ENCODE results near the gene TMTC3.

Gene TMTC3

DNA sequence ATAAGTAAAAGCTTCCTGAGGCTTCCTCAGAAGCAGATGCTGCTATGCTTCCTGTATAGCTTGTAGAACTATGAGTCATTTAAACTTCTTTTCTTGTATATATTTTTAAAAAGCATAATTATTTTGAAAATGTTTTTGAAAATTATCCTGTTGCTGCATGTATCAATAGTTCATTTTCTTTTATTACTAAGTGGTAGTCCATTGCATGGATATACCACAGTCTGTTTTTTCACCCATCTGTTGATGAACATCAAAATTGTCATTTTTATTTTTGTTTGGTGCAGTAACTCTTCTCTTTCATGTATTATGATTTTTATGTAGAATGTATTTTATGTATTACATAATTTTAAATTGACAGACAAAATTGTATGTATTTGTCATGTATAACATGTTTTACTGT, 81.4 kb downstream of the TMTC3 start:
- Histone ChIP-seq H3K9ac (ENCODE audit: low read length in 2 of 2) (no peak overlapping the region), H3K4me1 (ENCODE audit: control insufficient read depth, insufficient read depth, low read length) (no peaks in the 10 kb centered on the region), H3K27ac (ENCODE audit: low read length) (no peak overlapping the region), H3K27me3 (ENCODE audit: control insufficient read depth in 1 of 2, insufficient read depth in 2 of 2, low read length in 2 of 2) (no peaks in the 10 kb centered on the region), H3K36me3 (ENCODE audit: control insufficient read depth in 2 of 2, insufficient read depth in 2 of 2, low read length in 2 of 2) (no peaks in the 10 kb centered on the region), H3K4me3 (ENCODE audit: low read length in 2 of 2) (no peak overlapping the region), H3K9me3 (ENCODE audit: control insufficient read depth in 2 of 2, low read length in 2 of 2) (peaks cover 0 to 3% of the 10 kb centered on the region in 2 donors)

- no peak overlapping the region for H3K9ac ChIP-seq (ENCODE audit: low read length in 2 of 2)
- H3K27ac ChIP-seq (ENCODE audit: low read length) = no peak overlapping the region
- no peak overlapping the region for H3K4me3 ChIP-seq (ENCODE audit: low read length in 2 of 2)
- no peaks in the 10 kb centered on the region for H3K27me3 ChIP-seq (ENCODE audit: control insufficient read depth in 1 of 2, insufficient read depth in 2 of 2, low read length in 2 of 2)
- peaks cover 0 to 3% of the 10 kb centered on the region in 2 donors for H3K9me3 ChIP-seq (ENCODE audit: control insufficient read depth in 2 of 2, low read length in 2 of 2)
- no peaks in the 10 kb centered on the region for H3K4me1 ChIP-seq (ENCODE audit: control insufficient read depth, insufficient read depth, low read length)
- no peaks in the 10 kb centered on the region for H3K36me3 ChIP-seq (ENCODE audit: control insufficient read depth in 2 of 2, insufficient read depth in 2 of 2, low read length in 2 of 2)
Observed at GRCh38 chr12:88225776-88226175, 83.7 kb downstream of the TMTC3 start.

DNA sequence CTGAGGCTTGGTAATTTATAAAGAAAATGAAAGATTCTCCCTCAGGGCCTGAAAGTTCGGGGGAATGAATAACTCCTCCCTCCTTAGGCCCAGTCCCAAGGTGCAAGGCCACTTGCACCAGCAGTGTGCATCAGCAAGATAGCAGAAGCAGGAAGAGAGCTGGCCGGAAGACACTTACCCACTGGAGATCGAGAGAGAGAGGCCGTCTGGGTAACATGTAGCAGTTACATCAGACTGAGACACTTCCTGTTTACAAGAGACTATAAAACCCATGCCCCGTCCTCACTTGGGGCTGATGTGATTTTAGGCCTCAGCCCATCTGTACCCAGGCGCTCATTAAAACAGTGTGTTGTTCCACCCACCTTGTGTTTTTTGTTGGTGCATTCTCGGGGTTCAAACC, 85.2 kb downstream of the TMTC3 start:
- Histone ChIP-seq H3K4me3 (ENCODE audit: low read length in 2 of 2) (no peak overlapping the region), H3K27ac (ENCODE audit: low read length) (no peak overlapping the region), H3K4me1 (ENCODE audit: control insufficient read depth, insufficient read depth, low read length) (no peaks in the 10 kb centered on the region), H3K27me3 (ENCODE audit: control insufficient read depth in 1 of 2, insufficient read depth in 2 of 2, low read length in 2 of 2) (no peaks in the 10 kb centered on the region), H3K9me3 (ENCODE audit: control insufficient read depth in 2 of 2, low read length in 2 of 2) (peaks cover 0 to 3% of the 10 kb centered on the region in 2 donors), H3K36me3 (ENCODE audit: control insufficient read depth in 2 of 2, insufficient read depth in 2 of 2, low read length in 2 of 2) (no peaks in the 10 kb centered on the region), H3K9ac (ENCODE audit: low read length in 2 of 2) (no peak overlapping the region)

GRCh38 chr12:88227871-88228270, 85.8 kb downstream of the TMTC3 start:
- Histone ChIP-seq H3K27ac (ENCODE audit: low read length) (no peak overlapping the region), H3K27me3 (ENCODE audit: control insufficient read depth in 1 of 2, insufficient read depth in 2 of 2, low read length in 2 of 2) (no peaks in the 10 kb centered on the region), H3K4me3 (ENCODE audit: low read length in 2 of 2) (no peak overlapping the region), H3K9ac (ENCODE audit: low read length in 2 of 2) (no peak overlapping the region), H3K4me1 (ENCODE audit: control insufficient read depth, insufficient read depth, low read length) (no peaks in the 10 kb centered on the region), H3K36me3 (ENCODE audit: control insufficient read depth in 2 of 2, insufficient read depth in 2 of 2, low read length in 2 of 2) (no peaks in the 10 kb centered on the region), H3K9me3 (ENCODE audit: control insufficient read depth in 2 of 2, low read length in 2 of 2) (peaks cover 0 to under 1% of the 10 kb centered on the region in 2 donors)

DNA sequence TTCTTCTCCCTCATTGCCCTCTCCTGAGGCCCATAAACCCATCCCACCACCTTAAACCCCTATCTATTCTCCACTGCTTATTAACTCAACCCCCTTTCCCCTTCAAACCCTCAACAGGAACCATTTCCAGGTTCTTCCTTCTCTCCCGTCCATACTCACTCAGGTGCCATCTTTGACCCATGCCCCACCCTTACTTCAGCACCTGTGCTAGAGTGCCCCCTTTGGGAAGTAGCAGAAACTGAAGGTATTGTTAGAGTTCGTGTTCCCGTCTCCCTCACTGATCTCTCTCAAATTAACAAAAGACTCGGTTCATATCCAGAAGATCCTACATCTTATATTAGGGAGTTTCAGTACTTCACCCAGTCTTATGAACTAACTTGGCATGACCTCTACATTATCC, 86.6 kb downstream of the TMTC3 start:
- no peaks in the 10 kb centered on the region for H3K4me1 ChIP-seq (ENCODE audit: control insufficient read depth, insufficient read depth, low read length)
- H3K4me3 ChIP-seq (ENCODE audit: low read length in 2 of 2) = no peak overlapping the region
- H3K27ac ChIP-seq (ENCODE audit: low read length) = no peak overlapping the region
- no peaks in the 10 kb centered on the region for H3K36me3 ChIP-seq (ENCODE audit: control insufficient read depth in 2 of 2, insufficient read depth in 2 of 2, low read length in 2 of 2)
- H3K9ac ChIP-seq (ENCODE audit: low read length in 2 of 2) = no peak overlapping the region
- H3K9me3 ChIP-seq (ENCODE audit: control insufficient read depth in 2 of 2, low read length in 2 of 2) = no peaks in the 10 kb centered on the region
- no peaks in the 10 kb centered on the region for H3K27me3 ChIP-seq (ENCODE audit: control insufficient read depth in 1 of 2, insufficient read depth in 2 of 2, low read length in 2 of 2)

- no peak overlapping the region for H3K4me3 ChIP-seq (ENCODE audit: low read length in 2 of 2)
- no peak overlapping the region for H3K27ac ChIP-seq (ENCODE audit: low read length)
- no peaks in the 10 kb centered on the region for H3K4me1 ChIP-seq (ENCODE audit: control insufficient read depth, insufficient read depth, low read length)
- no peak overlapping the region for H3K9ac ChIP-seq (ENCODE audit: low read length in 2 of 2)
- H3K9me3 ChIP-seq (ENCODE audit: control insufficient read depth in 2 of 2, low read length in 2 of 2) = no peaks in the 10 kb centered on the region
- H3K27me3 ChIP-seq (ENCODE audit: control insufficient read depth in 1 of 2, insufficient read depth in 2 of 2, low read length in 2 of 2) = no peaks in the 10 kb centered on the region
- no peaks in the 10 kb centered on the region for H3K36me3 ChIP-seq (ENCODE audit: control insufficient read depth in 2 of 2, insufficient read depth in 2 of 2, low read length in 2 of 2)
Observed at GRCh38 chr12:88230271-88230670, 88.2 kb downstream of the TMTC3 start.

GRCh38 chr12:88235183-88235833, 93.2 kb downstream of the TMTC3 start:
- Histone ChIP-seq H3K27ac (ENCODE audit: low read length) (no peak overlapping the region), H3K4me3 (ENCODE audit: low read length in 2 of 2) (no peak overlapping the region), H3K4me1 (ENCODE audit: control insufficient read depth, insufficient read depth, low read length) (no peaks in the 10 kb centered on the region), H3K27me3 (ENCODE audit: control insufficient read depth in 1 of 2, insufficient read depth in 2 of 2, low read length in 2 of 2) (no peaks in the 10 kb centered on the region), H3K9me3 (ENCODE audit: control insufficient read depth in 2 of 2, low read length in 2 of 2) (peaks cover 0 to 9% of the 10 kb centered on the region in 2 donors), H3K36me3 (ENCODE audit: control insufficient read depth in 2 of 2, insufficient read depth in 2 of 2, low read length in 2 of 2) (no peaks in the 10 kb centered on the region), H3K9ac (ENCODE audit: low read length in 2 of 2) (no peak overlapping the region)

- Histone ChIP-seq H3K4me3 (ENCODE audit: low read length in 2 of 2) (no peak overlapping the region), H3K36me3 (ENCODE audit: control insufficient read depth in 2 of 2, insufficient read depth in 2 of 2, low read length in 2 of 2) (no peaks in the 10 kb centered on the region), H3K27me3 (ENCODE audit: control insufficient read depth in 1 of 2, insufficient read depth in 2 of 2, low read length in 2 of 2) (no peaks in the 10 kb centered on the region), H3K9ac (ENCODE audit: low read length in 2 of 2) (no peak overlapping the region), H3K9me3 (ENCODE audit: control insufficient read depth in 2 of 2, low read length in 2 of 2) (peaks cover 0 to 9% of the 10 kb centered on the region in 2 donors), H3K27ac (ENCODE audit: low read length) (no peak overlapping the region), H3K4me1 (ENCODE audit: control insufficient read depth, insufficient read depth, low read length) (no peaks in the 10 kb centered on the region)
Observed at GRCh38 chr12:88237954-88238353, 95.8 kb downstream of the TMTC3 start.

- Histone ChIP-seq H3K4me1 (ENCODE audit: control insufficient read depth, insufficient read depth, low read length) (no peaks in the 10 kb centered on the region), H3K9ac (ENCODE audit: low read length in 2 of 2) (no peak overlapping the region), H3K36me3 (ENCODE audit: control insufficient read depth in 2 of 2, insufficient read depth in 2 of 2, low read length in 2 of 2) (no peaks in the 10 kb centered on the region), H3K9me3 (ENCODE audit: control insufficient read depth in 2 of 2, low read length in 2 of 2) (peaks cover 0 to 9% of the 10 kb centered on the region in 2 donors), H3K27ac (ENCODE audit: low read length) (no peak overlapping the region), H3K4me3 (ENCODE audit: low read length in 2 of 2) (no peak overlapping the region), H3K27me3 (ENCODE audit: control insufficient read depth in 1 of 2, insufficient read depth in 2 of 2, low read length in 2 of 2) (no peaks in the 10 kb centered on the region)
Observed at GRCh38 chr12:88238406-88238805, 96.3 kb downstream of the TMTC3 start.

DNA sequence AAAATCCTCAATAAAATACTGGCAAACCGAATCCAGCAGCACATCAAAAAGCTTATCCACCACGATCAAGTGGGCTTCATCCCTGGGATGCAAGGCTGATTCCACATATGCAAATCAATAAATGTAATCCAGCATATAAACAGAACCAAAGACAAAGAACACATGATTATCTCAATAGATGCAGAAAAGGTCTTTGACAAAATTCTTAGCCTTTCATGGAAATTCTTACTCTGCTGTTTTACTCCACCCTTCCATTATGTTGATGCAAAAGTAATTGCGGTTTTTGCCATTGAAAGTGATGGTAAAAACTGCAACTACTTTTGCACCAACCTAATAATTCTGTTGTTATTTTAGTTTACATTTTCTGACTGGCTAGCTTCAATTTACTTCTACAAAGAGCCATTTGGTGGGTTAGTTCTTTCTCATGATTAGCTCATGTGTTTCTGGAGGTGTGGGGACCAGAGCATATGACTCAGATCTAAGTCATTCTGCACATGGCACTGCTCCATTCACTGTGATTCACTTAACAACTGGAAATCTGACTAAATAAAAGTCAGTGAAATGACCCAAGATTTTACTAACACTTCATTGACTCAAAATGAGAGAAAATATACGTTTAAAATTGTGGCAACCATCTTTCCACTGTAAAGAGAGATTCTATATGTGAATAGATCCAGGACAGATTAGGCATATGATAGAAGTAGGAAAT, 99.9 kb downstream of the TMTC3 start:
- no peaks in the 10 kb centered on the region for H3K36me3 ChIP-seq (ENCODE audit: control insufficient read depth in 2 of 2, insufficient read depth in 2 of 2, low read length in 2 of 2)
- H3K4me1 ChIP-seq (ENCODE audit: control insufficient read depth, insufficient read depth, low read length) = no peaks in the 10 kb centered on the region
- no peak overlapping the region for H3K27ac ChIP-seq (ENCODE audit: low read length)
- no peak overlapping the region for H3K9ac ChIP-seq (ENCODE audit: low read length in 2 of 2)
- H3K4me3 ChIP-seq (ENCODE audit: low read length in 2 of 2) = no peak overlapping the region
- H3K9me3 ChIP-seq (ENCODE audit: control insufficient read depth in 2 of 2, low read length in 2 of 2) = peaks cover 0 to 9% of the 10 kb centered on the region in 2 donors
- H3K27me3 ChIP-seq (ENCODE audit: control insufficient read depth in 1 of 2, insufficient read depth in 2 of 2, low read length in 2 of 2) = no peaks in the 10 kb centered on the region

DNA sequence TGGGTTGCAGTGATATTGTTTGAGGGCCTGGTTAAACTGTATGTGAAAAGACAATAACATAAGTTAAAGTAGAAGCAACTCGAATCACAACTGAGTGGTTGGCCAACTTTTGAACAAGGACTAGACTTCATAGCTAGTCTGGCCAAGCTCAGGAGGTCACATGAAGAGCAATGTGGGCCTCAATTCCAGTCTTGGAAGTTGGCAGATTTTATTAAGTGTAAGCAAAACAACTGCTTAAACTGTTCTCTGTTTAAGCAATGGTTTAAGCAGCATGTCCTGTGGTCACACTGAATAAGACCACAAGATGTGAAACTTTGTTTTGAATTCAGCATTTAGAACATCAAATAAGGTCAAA, 100.4 kb downstream of the TMTC3 start:
- Histone ChIP-seq H3K9ac (ENCODE audit: low read length in 2 of 2) (no peak overlapping the region), H3K4me3 (ENCODE audit: low read length in 2 of 2) (no peak overlapping the region), H3K36me3 (ENCODE audit: control insufficient read depth in 2 of 2, insufficient read depth in 2 of 2, low read length in 2 of 2) (no peaks in the 10 kb centered on the region), H3K4me1 (ENCODE audit: control insufficient read depth, insufficient read depth, low read length) (no peaks in the 10 kb centered on the region), H3K27me3 (ENCODE audit: control insufficient read depth in 1 of 2, insufficient read depth in 2 of 2, low read length in 2 of 2) (no peaks in the 10 kb centered on the region), H3K27ac (ENCODE audit: low read length) (no peak overlapping the region), H3K9me3 (ENCODE audit: control insufficient read depth in 2 of 2, low read length in 2 of 2) (peaks cover 0 to 9% of the 10 kb centered on the region in 2 donors)
